Measurements from ENCODE around the gene FILIP1.

FILIP1 gene

GRCh38 chr6:75492386-75493153 is 1.0 kb downstream of the FILIP1 start:
- DNase-seq (ENCODE audit: low read depth), result no peak

- no peak for DNase-seq (ENCODE audit: low read depth)
Measured at GRCh38 chr6:75491291-75491690, 2.3 kb downstream of the FILIP1 start.

GRCh38 chr6:75490706-75491105 is 2.9 kb downstream of the FILIP1 start:
- no peak for DNase-seq (ENCODE audit: low read depth)

- DNase-seq (ENCODE audit: low read depth), result no peak
Measured at GRCh38 chr6:75489025-75489424, 4.6 kb downstream of the FILIP1 start.

- DNase-seq (ENCODE audit: low read depth), result no peak
Measured at GRCh38 chr6:75488033-75488432, 5.6 kb downstream of the FILIP1 start.

GRCh38 chr6:75486850-75487518 is 6.6 kb downstream of the FILIP1 start:
- DNase-seq (ENCODE audit: low read depth), result no peak

- DNase-seq (ENCODE audit: low read depth), result no peak
Measured at GRCh38 chr6:75484535-75484934, 9.1 kb downstream of the FILIP1 start.

- no peak for DNase-seq (ENCODE audit: low read depth)
Measured at GRCh38 chr6:75483136-75483952, 10.3 kb downstream of the FILIP1 start.

GRCh38 chr6:75481936-75482593 is 11.5 kb downstream of the FILIP1 start:
- no peak for DNase-seq (ENCODE audit: low read depth)

GRCh38 chr6:75481394-75481793 is 12.2 kb downstream of the FILIP1 start:
- DNase-seq (ENCODE audit: low read depth), result no peak

- DNase-seq (ENCODE audit: low read depth), result no peak
Measured at GRCh38 chr6:75480425-75480824, 13.2 kb downstream of the FILIP1 start.

GRCh38 chr6:75479712-75480111 is 13.9 kb downstream of the FILIP1 start:
- no peak for DNase-seq (ENCODE audit: low read depth)

- DNase-seq (ENCODE audit: low read depth), result no peak
Measured at GRCh38 chr6:75478929-75479328, 14.7 kb downstream of the FILIP1 start.

- no peak for DNase-seq (ENCODE audit: low read depth)
Measured at GRCh38 chr6:75472885-75473284, 20.7 kb downstream of the FILIP1 start.

- DNase-seq (ENCODE audit: low read depth), result no peak
Measured at GRCh38 chr6:75467966-75468365, 25.6 kb downstream of the FILIP1 start.

- no peak for DNase-seq (ENCODE audit: low read depth)
Measured at GRCh38 chr6:75467284-75467683, 26.3 kb downstream of the FILIP1 start.

- no peak for DNase-seq (ENCODE audit: low read depth)
Measured at GRCh38 chr6:75466636-75467035, 27.0 kb downstream of the FILIP1 start.

GRCh38 chr6:75463908-75464307 is 29.7 kb downstream of the FILIP1 start:
- DNase-seq (ENCODE audit: low read depth), result no peak

GRCh38 chr6:75463061-75463460 is 30.5 kb downstream of the FILIP1 start:
- DNase-seq (ENCODE audit: low read depth), result no peak

- DNase-seq (ENCODE audit: low read depth), result no peak
Measured at GRCh38 chr6:75460681-75461080, 32.9 kb downstream of the FILIP1 start.

GRCh38 chr6:75458895-75459294 is 34.7 kb downstream of the FILIP1 start:
- no peak for DNase-seq (ENCODE audit: low read depth)

- DNase-seq (ENCODE audit: low read depth), result no peak
Measured at GRCh38 chr6:75450903-75451302, 42.7 kb downstream of the FILIP1 start.

Data from stimulated activated CD8-positive, alpha-beta memory T cell treated with anti-CD3 and anti-CD28 coated beads, Interleukin-7, amount 100 ng/mL, for 24 hours (primary cell).